Gastroesophageal sphincter (tissue), 3 donors: ENCODE measurements around the gene SMIM28.

ENCODE experiments used
- EP300 ChIP-seq: sonication (generic); formaldehyde crosslinking; IDR thresholded peaks from one replicate; pipeline ENCODE4 v1.6.1; 2017; ENCODE audit warnings: antibody characterized with exemption, mild to moderate bottlenecking
- POLR2A ChIP-seq, 2 donors: fragments of 450-650 bp; IDR thresholded peaks; one replicate each; pipeline ENCODE4 v1.6.1; 2017; ENCODE audit warnings: antibody characterized with exemption in 2 of 2, mild to moderate bottlenecking in 2 of 2, moderate library complexity in 1 of 2
- TF ChIP-seq, protein P1 (sequence below), 4 experiments: fragments of 200-600 bp in 2 of 4; fragments of 450-650 bp in 2 of 4; sonication (generic) in 1 of 4; IDR thresholded peaks; one replicate each; pipeline ENCODE4 v1.5.1; 2017 to 2019; ENCODE audit warnings: antibody characterized with exemption in 4 of 4, mild to moderate bottlenecking in 2 of 4, moderate library complexity in 2 of 4

DNA sequence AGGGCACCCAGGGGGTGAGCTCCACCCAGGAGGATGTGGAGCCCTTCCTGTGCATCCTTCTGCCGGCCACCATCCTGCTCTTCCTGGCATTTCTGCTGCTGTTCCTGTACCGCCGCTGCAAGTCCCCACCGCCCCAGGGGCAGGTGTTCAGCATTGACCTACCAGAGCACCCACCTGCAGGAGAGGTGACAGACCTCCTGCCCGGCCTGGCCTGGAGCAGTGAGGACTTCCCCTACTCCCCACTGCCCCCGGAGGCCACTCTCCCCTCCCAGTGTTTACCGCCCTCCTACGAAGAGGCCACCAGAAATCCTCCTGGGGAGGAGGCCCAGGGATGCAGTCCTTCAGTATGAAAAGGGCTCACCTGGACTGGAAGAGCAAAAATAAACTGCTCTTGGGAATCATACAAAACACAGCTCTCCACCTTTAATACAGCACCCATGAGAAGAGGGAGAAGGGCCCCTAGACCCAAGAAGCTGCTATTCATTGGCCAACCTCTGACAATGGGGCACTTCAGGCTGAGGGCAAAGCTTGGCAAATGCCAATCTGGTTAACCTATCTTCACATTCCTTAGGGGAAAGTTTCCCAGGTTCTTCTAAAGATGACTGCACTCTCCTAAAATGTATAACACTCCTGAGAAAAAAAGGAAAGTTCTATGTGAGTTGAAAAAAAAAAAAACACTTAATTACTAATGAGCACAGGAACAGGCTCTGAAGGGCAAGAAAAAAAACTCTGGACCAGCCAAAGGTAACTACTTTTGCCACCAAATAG is 5.0 kb downstream of the SMIM28 start:
- TF ChIP-seq, protein P1, sequence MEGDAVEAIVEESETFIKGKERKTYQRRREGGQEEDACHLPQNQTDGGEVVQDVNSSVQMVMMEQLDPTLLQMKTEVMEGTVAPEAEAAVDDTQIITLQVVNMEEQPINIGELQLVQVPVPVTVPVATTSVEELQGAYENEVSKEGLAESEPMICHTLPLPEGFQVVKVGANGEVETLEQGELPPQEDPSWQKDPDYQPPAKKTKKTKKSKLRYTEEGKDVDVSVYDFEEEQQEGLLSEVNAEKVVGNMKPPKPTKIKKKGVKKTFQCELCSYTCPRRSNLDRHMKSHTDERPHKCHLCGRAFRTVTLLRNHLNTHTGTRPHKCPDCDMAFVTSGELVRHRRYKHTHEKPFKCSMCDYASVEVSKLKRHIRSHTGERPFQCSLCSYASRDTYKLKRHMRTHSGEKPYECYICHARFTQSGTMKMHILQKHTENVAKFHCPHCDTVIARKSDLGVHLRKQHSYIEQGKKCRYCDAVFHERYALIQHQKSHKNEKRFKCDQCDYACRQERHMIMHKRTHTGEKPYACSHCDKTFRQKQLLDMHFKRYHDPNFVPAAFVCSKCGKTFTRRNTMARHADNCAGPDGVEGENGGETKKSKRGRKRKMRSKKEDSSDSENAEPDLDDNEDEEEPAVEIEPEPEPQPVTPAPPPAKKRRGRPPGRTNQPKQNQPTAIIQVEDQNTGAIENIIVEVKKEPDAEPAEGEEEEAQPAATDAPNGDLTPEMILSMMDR (IDR thresholded peaks at IDR 0.05): no peak
- TF ChIP-seq POLR2A (IDR thresholded peaks at IDR 0.05) (no peak), EP300 (no peak)
